Measurements from ENCODE around the gene COL15A1.

The COL15A1 gene

DNA sequence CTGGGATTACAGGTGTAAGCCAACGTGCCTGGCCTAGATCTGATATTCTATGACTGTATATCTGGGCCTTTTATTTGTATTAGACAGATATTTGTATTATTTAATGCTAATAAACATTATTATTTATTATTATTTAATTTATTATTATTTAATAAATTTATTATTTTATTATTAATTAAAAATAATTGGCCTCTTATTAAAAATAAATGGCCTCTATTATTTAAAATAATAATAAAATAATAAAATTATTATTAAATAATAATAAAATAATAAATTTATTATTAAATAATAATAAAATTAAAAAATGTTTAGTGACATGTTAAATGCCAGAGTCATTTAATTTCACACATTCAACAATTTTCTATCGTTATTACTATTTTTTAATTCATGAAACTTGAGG, 9.8 kb upstream of the COL15A1 start:
- no peaks in the 10 kb centered on the region for H3K9me2 ChIP-seq (replicated peaks; ENCODE audit: control insufficient read depth, low read length)
- H4K20me1 ChIP-seq (ENCODE audit: control insufficient read depth, insufficient read depth, low read depth, low read length), result no peaks in the 10 kb centered on the region
- no peaks in the 10 kb centered on the region for H3K79me2 ChIP-seq (ENCODE audit: control insufficient read depth, low read length)
- TF ChIP-seq CTCF (IDR thresholded peaks at IDR 0.05; ENCODE audit: low read depth, low read length, poor library complexity, severe bottlenecking) (no peak), EZH2phosphoT487 (IDR thresholded peaks at IDR 0.05; ENCODE audit: borderline replicate concordance, low read length) (no peak)
- H3K9me3 ChIP-seq (ENCODE audit: control insufficient read depth, insufficient read depth, low read length), result no peaks in the 10 kb centered on the region
- no peak overlapping the region for H3K4me3 ChIP-seq (ENCODE audit: low read length)
- H3F3A ChIP-seq (ENCODE audit: control insufficient read depth, insufficient read depth), result no peaks in the 10 kb centered on the region
- H3K27ac ChIP-seq (ENCODE audit: low read depth, low read length), result no peak overlapping the region
- no peaks in the 10 kb centered on the region for H3K36me3 ChIP-seq (ENCODE audit: control insufficient read depth, low read length)
- H3K4me1 ChIP-seq (ENCODE audit: control insufficient read depth, low read length), result no peaks in the 10 kb centered on the region
- H3K4me2 ChIP-seq (ENCODE audit: low read length), result no peak overlapping the region
- peaks cover 5% of the 10 kb centered on the region; the same call in 1 of the 2 replicates for H3K27me3 ChIP-seq (ENCODE audit: control insufficient read depth, low read length)

GRCh38 chr9:98935071-98935505, 8.6 kb upstream of the COL15A1 start:
- H3K9me3 ChIP-seq (ENCODE audit: control insufficient read depth, insufficient read depth, low read length), result no peaks in the 10 kb centered on the region
- TF ChIP-seq CTCF (IDR thresholded peaks at IDR 0.05; ENCODE audit: low read depth, low read length, poor library complexity, severe bottlenecking) (no peak), EZH2phosphoT487 (IDR thresholded peaks at IDR 0.05; ENCODE audit: borderline replicate concordance, low read length) (no peak)
- H4K20me1 ChIP-seq (ENCODE audit: control insufficient read depth, insufficient read depth, low read depth, low read length), result no peaks in the 10 kb centered on the region
- no peaks in the 10 kb centered on the region for H3K79me2 ChIP-seq (ENCODE audit: control insufficient read depth, low read length)
- H3K4me2 ChIP-seq (ENCODE audit: low read length), result no peak overlapping the region
- H3K27ac ChIP-seq (ENCODE audit: low read depth, low read length), result no peak overlapping the region
- no peaks in the 10 kb centered on the region for H3K36me3 ChIP-seq (ENCODE audit: control insufficient read depth, low read length)
- H3K9me2 ChIP-seq (replicated peaks; ENCODE audit: control insufficient read depth, low read length), result no peaks in the 10 kb centered on the region
- H3K4me1 ChIP-seq (ENCODE audit: control insufficient read depth, low read length), result no peaks in the 10 kb centered on the region
- H3K27me3 ChIP-seq (ENCODE audit: control insufficient read depth, low read length), result peaks cover 8% of the 10 kb centered on the region; the same call in 1 of the 2 replicates
- H3F3A ChIP-seq (ENCODE audit: control insufficient read depth, insufficient read depth), result no peaks in the 10 kb centered on the region
- H3K4me3 ChIP-seq (ENCODE audit: low read length), result no peak overlapping the region

DNA sequence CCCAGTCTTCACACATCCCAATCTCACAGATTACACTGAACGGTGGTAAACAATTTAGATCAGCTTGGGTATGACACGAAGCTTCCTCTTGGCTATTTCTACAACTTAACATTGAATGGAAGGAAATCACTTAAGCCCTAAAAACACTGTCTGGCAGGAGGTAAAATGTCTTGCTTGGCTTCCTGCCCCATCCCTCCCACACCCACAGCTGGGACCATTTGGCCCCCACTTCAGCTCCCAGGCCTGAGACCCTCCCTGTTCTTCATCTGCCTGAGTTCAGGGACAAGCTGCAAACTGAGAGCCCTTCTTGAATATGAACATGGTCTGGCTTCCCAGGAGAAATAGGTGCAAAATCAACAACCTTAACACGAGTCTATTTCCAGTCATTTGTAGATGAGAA, 3.4 kb upstream of the COL15A1 start:
- no peak for TF ChIP-seq EZH2phosphoT487 (IDR thresholded peaks at IDR 0.05; ENCODE audit: borderline replicate concordance, low read length)
- no peak for TF ChIP-seq CTCF (IDR thresholded peaks at IDR 0.05; ENCODE audit: low read depth, low read length, poor library complexity, severe bottlenecking)
- Histone ChIP-seq H3K4me3 (ENCODE audit: low read length) (no peak overlapping the region), H3K79me2 (ENCODE audit: control insufficient read depth, low read length) (no peaks in the 10 kb centered on the region), H3K36me3 (ENCODE audit: control insufficient read depth, low read length) (no peaks in the 10 kb centered on the region), H3K27me3 (ENCODE audit: control insufficient read depth, low read length) (peaks cover 20% of the 10 kb centered on the region), H3K4me1 (ENCODE audit: control insufficient read depth, low read length) (no peaks in the 10 kb centered on the region), H3K9me3 (ENCODE audit: control insufficient read depth, insufficient read depth, low read length) (no peaks in the 10 kb centered on the region), H4K20me1 (ENCODE audit: control insufficient read depth, insufficient read depth, low read depth, low read length) (no peaks in the 10 kb centered on the region), H3K4me2 (ENCODE audit: low read length) (no peak overlapping the region), H3K9me2 (replicated peaks; ENCODE audit: control insufficient read depth, low read length) (no peaks in the 10 kb centered on the region), H3K27ac (ENCODE audit: low read depth, low read length) (no peak overlapping the region), H3F3A (ENCODE audit: control insufficient read depth, insufficient read depth) (no peaks in the 10 kb centered on the region)
